ENCODE data around the gene GRM4. TPM values are rescaled to one million over a fixed set of nuclear protein-coding genes. Genes with fewer than 3 reads are reported as not detected.

The GRM4 gene
- total RNA-seq, 2 donors from 2014 or later = not detected

DNA sequence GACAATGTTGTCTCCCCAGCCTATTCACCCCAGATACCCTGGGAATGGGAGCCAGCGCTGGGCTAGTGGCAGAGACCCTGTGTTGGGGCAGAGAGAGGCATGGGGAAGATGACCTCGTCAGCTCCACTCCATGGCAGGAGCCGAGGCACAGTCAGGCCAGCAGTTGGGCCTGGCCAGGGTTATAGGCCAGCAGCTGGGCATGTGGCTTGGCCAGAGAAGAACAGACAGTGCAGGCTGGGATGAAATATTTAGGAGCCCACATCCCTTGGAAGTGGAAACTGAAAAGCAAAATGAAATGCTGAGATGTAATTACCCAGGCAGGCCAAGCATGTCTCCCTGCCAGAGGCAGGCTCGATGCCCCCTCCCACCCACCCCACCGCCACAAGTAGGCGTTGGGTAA lies 70.0 kb downstream of the GRM4 start:
- TF ChIP-seq, protein P1, sequence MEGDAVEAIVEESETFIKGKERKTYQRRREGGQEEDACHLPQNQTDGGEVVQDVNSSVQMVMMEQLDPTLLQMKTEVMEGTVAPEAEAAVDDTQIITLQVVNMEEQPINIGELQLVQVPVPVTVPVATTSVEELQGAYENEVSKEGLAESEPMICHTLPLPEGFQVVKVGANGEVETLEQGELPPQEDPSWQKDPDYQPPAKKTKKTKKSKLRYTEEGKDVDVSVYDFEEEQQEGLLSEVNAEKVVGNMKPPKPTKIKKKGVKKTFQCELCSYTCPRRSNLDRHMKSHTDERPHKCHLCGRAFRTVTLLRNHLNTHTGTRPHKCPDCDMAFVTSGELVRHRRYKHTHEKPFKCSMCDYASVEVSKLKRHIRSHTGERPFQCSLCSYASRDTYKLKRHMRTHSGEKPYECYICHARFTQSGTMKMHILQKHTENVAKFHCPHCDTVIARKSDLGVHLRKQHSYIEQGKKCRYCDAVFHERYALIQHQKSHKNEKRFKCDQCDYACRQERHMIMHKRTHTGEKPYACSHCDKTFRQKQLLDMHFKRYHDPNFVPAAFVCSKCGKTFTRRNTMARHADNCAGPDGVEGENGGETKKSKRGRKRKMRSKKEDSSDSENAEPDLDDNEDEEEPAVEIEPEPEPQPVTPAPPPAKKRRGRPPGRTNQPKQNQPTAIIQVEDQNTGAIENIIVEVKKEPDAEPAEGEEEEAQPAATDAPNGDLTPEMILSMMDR (IDR thresholded peaks at IDR 0.05) = no peak
- Histone ChIP-seq H3K4me3 (no peak overlapping the region), H3K36me3 (no peaks in the 10 kb centered on the region), H3K9me3 (no peaks in the 10 kb centered on the region), H3K4me1 (ENCODE audit: control insufficient read depth in 1 of 2, low read depth in 2 of 2) (no peaks in the 10 kb centered on the region), H3K27ac (no peak overlapping the region), H3K27me3 (replicated peaks; ENCODE audit: insufficient read depth) (no peaks in the 10 kb centered on the region)
- ATAC-seq (ENCODE audit: insufficient number of reproducible peaks, low FRiP score, low read depth) (no peak), DNase-seq (ENCODE audit: low spot score) (no peak)

- Histone ChIP-seq H3K27ac (no peak overlapping the region), H3K27me3 (replicated peaks; ENCODE audit: insufficient read depth) (no peaks in the 10 kb centered on the region), H3K4me3 (no peak overlapping the region), H3K4me1 (ENCODE audit: control insufficient read depth in 1 of 2, low read depth in 2 of 2) (no peaks in the 10 kb centered on the region), H3K9me3 (no peaks in the 10 kb centered on the region), H3K36me3 (no peaks in the 10 kb centered on the region)
- no peak for ATAC-seq (ENCODE audit: insufficient number of reproducible peaks, low FRiP score, low read depth)
- TF ChIP-seq, protein P1 (IDR thresholded peaks at IDR 0.05) = no peak
- DNase-seq (ENCODE audit: low spot score) = no peak
Observed at GRCh38 chr6:34074064-34074742, 71.7 kb downstream of the GRM4 start.

DNA sequence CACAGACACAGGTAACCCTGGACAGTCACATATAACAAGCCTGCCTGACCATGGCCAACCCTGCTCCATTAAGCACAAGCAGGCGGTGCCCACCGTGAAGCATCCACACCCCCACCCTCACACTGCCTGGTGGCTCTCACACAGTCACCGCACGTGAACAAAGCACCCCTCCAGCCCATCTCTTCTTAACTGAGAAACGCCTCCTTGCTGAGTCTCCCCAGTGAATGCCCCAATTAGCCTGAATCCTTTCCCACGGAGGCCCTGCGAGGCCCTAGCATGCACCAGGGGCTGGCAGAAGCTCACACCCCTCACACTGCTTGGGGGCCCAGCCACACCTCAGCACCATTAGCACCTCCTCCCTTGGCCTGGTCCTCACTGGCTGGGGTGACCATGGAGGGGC lies 72.3 kb downstream of the GRM4 start:
- H3K27ac ChIP-seq = no peak overlapping the region
- no peaks in the 10 kb centered on the region for H3K27me3 ChIP-seq (replicated peaks; ENCODE audit: insufficient read depth)
- no peaks in the 10 kb centered on the region for H3K4me1 ChIP-seq (ENCODE audit: control insufficient read depth in 1 of 2, low read depth in 2 of 2)
- no peaks in the 10 kb centered on the region for H3K36me3 ChIP-seq
- TF ChIP-seq, protein P1 (IDR thresholded peaks at IDR 0.05) = no peak
- ATAC-seq (ENCODE audit: insufficient number of reproducible peaks, low FRiP score, low read depth) (no peak), DNase-seq (ENCODE audit: low spot score) (no peak)
- H3K4me3 ChIP-seq = no peak overlapping the region
- no peaks in the 10 kb centered on the region for H3K9me3 ChIP-seq

- ATAC-seq (ENCODE audit: insufficient number of reproducible peaks, low FRiP score, low read depth) (no peak), DNase-seq (ENCODE audit: low spot score) (no peak)
- H3K4me3 ChIP-seq = no peak overlapping the region
- no peaks in the 10 kb centered on the region for H3K4me1 ChIP-seq (ENCODE audit: control insufficient read depth in 1 of 2, low read depth in 2 of 2)
- H3K27me3 ChIP-seq (replicated peaks; ENCODE audit: insufficient read depth) = no peaks in the 10 kb centered on the region
- TF ChIP-seq, protein P1 (IDR thresholded peaks at IDR 0.05) = no peak
- no peaks in the 10 kb centered on the region for H3K9me3 ChIP-seq
- no peaks in the 10 kb centered on the region for H3K36me3 ChIP-seq
- no peak overlapping the region for H3K27ac ChIP-seq
Observed at GRCh38 chr6:34072727-34073126, 73.2 kb downstream of the GRM4 start.

- Histone ChIP-seq H3K27ac (no peak overlapping the region), H3K27me3 (replicated peaks; ENCODE audit: insufficient read depth) (peaks cover under 1% of the 10 kb centered on the region), H3K9me3 (no peaks in the 10 kb centered on the region), H3K4me3 (no peak overlapping the region), H3K36me3 (no peaks in the 10 kb centered on the region), H3K4me1 (ENCODE audit: control insufficient read depth in 1 of 2, low read depth in 2 of 2) (no peaks in the 10 kb centered on the region)
- TF ChIP-seq, protein P1 (IDR thresholded peaks at IDR 0.05) = no peak
- ATAC-seq (ENCODE audit: insufficient number of reproducible peaks, low FRiP score, low read depth) (no peak), DNase-seq (ENCODE audit: low spot score) (no peak)
Observed at GRCh38 chr6:34071884-34072379, 74.0 kb downstream of the GRM4 start.

Measured in thoracic aorta (tissue), 2 donors.